ENCODE data around the gene FBXL17.

- TF ChIP-seq CTCF (IDR thresholded peaks at IDR 0.05) (no peak), FOXP1 (CRISPR knock-in tag; IDR thresholded peaks at IDR 0.05; ENCODE audit: borderline replicate concordance) (no peak), MAX (CRISPR knock-in tag; IDR thresholded peaks at IDR 0.05) (no peak), ESRRA (CRISPR knock-in tag; IDR thresholded peaks at IDR 0.05; ENCODE audit: borderline replicate concordance) (no peak), NR2C2 (CRISPR knock-in tag; IDR thresholded peaks at IDR 0.05) (no peak), ARID4B (CRISPR knock-in tag; IDR thresholded peaks at IDR 0.05; ENCODE audit: borderline replicate concordance) (no peak), NFYB (CRISPR knock-in tag; conservative IDR thresholded peaks at IDR 0.05; ENCODE audit: low read depth) (no peak), CREB1 (CRISPR knock-in tag; IDR thresholded peaks at IDR 0.05) (no peak), IRF2 (CRISPR knock-in tag; IDR thresholded peaks at IDR 0.05; ENCODE audit: borderline replicate concordance, low read depth) (no peak), NFATC4 (CRISPR knock-in tag; IDR thresholded peaks at IDR 0.05) (no peak), E2F4 (CRISPR knock-in tag; IDR thresholded peaks at IDR 0.05; ENCODE audit: borderline replicate concordance, low read depth) (no peak), ZBTB21 (CRISPR knock-in tag; IDR thresholded peaks at IDR 0.05; ENCODE audit: borderline replicate concordance) (no peak), USF2 (CRISPR knock-in tag; IDR thresholded peaks at IDR 0.05) (no peak)
These were observed 21.6 kb downstream of the FBXL17 start for GRCh38 chr5:108360280-108360679.

Data from WTC11 (cell line).